ENCODE measurements around the gene UBE2G2.
A peak's percentile ranks its signal among the peaks of the same experiment; 100 is the strongest.

UBE2G2 gene

GRCh38 chr21:44814498-44815023 lies 12.9 kb upstream of the UBE2G2 start:
- no peak for DNase-seq

- no peak for DNase-seq
These were observed 12.1 kb upstream of the UBE2G2 start for GRCh38 chr21:44813727-44814126.

GRCh38 chr21:44813149-44813548 lies 11.5 kb upstream of the UBE2G2 start:
- DNase-seq = no peak

DNA sequence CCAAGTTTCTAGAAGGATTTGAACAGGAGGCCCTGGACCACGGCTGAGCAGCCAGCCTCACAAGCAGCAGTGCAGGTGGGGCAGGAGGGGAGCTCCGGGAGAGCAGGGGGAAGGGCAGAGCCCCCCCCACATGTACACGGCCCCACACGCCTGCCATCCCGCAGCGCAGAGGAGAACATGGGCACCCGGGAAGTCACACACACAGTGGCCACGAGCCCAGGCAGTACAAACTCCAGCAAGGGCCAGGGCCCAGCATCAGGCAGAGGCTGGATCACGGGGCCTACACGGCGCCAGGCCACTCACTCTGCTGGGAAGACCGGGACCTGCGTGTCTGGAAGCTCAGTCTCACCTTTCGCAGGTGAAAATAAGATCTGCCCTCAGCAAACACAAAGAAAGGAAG lies 11.0 kb upstream of the UBE2G2 start:
- DNase-seq = no peak

GRCh38 chr21:44810779-44811178 lies 9.2 kb upstream of the UBE2G2 start:
- no peak for DNase-seq

GRCh38 chr21:44805859-44806258 lies 4.2 kb upstream of the UBE2G2 start:
- no peak for DNase-seq

DNA sequence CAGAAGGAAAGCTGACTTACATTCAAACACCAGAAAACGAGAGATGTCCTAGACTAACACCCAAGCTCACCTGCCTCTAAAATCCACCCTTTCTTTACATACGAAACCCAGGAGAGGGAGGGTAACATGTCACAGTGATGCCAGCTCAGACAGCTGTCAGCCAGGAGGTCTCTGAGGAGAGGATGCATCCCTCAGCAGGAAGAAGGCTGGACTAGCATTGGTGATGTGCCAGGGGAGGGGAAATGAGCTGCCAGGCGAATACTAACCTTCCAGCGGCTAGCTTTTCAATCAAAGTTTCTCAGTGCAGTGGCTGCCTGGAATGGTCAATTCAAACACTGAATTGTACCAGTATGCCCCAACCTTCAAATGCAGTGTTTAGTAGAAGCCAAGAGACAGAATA lies 3.6 kb upstream of the UBE2G2 start:
- DNase-seq = no peak

DNA sequence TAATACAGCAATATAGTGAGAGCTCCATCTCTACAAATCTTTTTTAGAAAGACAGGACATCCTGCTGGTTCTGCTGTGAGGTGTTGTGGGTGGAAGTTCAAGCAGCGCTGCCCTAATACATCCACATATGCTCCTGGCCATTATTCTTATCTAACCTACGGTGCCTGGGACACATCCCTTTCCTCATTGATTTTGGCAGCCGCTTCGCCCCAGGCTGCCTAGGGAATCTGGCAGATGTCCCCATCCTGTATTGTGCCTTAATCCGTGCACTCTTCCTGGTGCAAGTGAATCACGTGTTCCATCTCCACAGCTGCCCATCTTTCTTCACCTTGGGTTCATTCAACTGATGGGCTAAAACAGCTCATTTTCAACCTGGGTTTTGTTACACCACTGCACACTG lies 3.1 kb upstream of the UBE2G2 start:
- no peak for DNase-seq

DNA sequence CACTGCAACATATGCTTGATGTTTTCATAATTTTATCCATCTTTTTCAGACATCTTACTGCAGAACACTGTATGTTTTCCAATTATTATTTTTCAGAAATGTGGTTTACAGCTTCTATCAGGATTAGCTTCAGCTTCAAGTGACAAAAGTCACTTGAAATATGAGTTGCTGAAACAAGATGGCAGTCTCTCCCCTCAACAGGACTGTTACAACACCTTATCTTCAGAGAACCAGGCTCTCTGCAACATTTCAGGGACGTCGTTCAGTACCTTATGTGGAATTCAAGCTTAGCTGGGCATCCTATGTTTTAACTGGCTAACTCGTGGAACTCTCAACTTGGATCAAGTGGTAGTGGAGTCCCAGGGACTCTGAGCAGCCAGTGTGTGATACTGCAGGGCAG lies 2.0 kb upstream of the UBE2G2 start:
- DNase-seq = no peak

DNA sequence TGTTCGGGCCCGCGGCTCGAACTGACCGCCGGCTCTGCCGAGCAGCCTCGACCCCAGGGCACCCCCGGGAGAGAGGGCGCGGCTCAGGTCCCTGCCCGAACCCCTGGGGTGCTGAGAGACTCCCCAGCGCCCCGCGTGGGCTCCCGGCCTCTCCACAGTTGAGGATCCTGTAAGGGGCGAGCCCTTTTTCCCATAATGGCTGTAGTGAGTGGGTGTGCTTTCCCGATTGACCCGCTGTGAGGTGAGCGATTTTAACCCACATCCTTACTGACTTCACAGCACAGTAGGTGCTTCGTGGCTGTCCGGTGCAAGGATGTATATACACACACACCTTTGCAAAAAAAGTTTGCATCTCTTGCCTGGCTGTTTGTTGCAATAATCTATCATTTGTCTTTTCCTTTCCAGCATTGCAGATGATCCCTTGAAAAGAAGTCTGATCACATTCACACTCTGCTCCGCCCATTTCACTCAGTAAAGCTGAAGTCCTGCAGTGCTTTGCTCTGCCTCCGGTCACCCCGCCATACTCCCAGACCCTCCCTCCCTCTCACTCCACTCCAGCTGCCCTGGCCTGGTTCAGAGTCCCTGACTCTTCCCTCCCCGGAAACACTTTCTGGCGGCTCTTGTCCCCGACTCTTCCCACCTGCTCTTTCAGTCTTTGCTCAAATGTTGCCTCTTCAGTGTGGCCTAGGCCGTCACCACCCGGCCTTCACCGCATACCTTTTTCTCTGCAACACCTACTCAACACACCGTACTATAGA lies 955 bp upstream of the UBE2G2 start:
- no peak for DNase-seq

DNA sequence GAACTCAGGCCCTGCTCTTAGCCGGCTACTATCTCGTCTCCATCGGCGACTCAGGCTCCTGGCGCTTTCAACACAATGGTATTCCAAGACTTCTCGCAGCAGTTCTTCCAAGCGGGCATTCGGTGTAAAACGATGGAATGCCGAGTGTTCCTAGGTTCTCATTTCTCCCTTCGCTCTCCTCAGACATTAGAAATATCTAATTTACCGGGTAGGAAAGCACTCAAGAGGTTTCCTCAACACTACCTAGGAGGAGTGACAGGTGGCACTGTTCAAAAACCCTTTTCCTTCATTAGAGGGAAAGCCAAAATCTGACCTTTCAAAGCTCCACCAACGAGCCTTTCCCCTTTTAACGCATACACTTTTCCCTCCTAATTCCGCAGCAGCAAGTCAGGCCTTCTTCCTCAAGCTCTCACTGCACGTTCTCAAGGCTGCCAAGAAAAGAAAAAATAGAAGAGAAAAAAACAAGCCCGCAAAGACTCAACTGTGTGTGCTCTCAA lies 601 bp downstream of the UBE2G2 start:
- peak in 2 of 5 donors; percentile 23 to 38 for DNase-seq

GRCh38 chr21:44800103-44800502 lies 1.5 kb downstream of the UBE2G2 start:
- DNase-seq = peak in 1 of 5 donors; percentile 15

GRCh38 chr21:44799646-44800045 lies 2.0 kb downstream of the UBE2G2 start:
- no peak for DNase-seq

DNA sequence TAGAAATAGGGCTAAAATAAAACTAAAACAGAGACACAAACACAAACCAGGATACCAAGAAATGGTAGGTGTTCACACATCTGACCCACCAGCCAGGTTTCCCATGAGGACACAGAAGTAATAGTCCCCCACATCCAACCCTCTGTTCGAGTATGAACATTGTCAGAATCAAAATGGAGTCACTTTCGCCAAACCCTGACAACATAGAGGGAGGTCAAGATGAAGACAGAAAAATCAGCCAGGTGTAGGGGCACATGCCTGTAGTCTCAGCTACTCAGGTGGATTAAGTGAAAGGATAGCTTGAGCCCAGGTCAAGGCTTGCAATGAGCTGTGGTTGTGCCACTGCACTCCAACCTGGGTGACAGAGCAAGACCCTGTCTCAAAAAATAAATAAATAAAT lies 3.8 kb downstream of the UBE2G2 start:
- DNase-seq = no peak

GRCh38 chr21:44795342-44795741 lies 6.3 kb downstream of the UBE2G2 start:
- DNase-seq = no peak

DNA sequence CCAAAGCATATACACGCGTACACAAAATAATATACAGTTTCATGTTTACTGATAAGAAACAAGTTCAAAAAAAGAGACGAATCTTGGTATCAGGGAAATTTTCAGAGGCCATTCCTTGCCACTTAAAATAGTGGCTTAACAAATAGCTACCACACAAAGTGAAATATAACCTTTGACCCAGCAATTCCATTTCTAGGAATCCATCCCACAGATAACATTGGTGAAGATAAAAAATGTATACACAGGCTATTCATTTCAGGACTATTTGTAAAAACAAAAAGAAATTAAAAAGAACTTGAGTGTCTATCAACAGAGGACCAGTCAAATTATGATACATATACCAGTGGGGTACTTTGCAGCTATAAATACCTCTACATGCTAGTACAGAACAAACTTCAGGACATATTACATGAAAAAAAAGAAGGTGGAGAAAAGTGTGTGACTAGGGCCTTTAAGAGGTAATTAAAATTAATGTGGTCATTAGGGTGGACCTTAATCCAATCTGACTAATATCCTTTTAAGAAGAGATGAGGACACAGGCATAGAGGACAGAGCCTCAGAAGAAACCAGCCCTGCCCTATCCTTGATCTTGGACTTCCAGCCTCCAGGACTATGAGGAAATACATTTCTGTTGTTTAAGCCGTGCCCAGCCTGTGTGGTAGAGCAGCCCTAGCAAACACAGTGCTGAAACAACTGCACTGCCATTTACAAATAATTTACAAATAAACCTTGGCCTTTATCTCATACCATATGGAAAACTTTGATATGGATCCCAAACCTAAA lies 7.8 kb downstream of the UBE2G2 start:
- no peak for DNase-seq

DNA sequence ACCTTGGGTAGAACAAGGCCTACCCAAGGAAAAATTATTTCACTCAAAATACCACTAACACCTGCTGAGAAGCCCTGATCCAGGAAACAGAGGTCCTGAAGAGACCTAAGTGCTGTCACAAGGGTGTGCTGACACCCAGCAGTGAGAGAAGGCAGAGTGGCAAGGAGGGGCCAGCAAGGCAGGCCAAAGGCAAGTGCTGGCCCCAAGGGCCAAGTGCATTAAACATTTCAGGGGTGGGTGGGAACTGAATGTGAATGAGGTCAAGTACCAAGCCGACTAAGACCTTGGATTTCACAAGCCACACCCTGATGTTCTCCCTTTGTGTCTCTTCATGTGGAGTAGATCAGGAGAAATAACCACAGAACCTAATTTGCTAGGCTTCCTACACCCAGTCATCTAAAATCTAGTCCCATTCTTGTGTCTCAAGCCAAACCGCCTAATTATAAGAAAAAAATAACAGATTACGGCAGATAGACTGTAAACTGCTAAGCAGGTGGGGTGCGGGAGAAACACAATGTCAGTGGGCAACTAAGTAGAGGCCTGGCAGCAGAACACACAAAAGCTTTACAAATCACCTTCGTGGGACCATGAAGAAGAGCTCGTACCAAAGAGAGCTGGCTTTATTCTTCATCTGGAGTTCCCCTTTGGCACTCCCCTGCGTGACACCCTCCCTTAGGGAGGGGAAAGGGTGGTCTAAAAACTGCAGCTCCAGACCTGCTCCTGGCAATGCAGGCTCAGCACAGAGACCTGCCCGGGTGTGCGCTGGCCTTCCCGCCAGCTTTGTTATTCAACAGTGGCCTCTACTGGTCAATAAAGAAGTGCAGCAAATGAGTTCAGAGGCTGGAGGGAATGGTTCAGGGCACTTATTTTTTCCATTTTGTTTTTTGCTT lies 8.7 kb downstream of the UBE2G2 start:
- peak in 4 of 5 donors; percentile 33 to 62 (median 48) for DNase-seq

- no peak for DNase-seq
These were observed 9.6 kb downstream of the UBE2G2 start for GRCh38 chr21:44791993-44792392.

DNA sequence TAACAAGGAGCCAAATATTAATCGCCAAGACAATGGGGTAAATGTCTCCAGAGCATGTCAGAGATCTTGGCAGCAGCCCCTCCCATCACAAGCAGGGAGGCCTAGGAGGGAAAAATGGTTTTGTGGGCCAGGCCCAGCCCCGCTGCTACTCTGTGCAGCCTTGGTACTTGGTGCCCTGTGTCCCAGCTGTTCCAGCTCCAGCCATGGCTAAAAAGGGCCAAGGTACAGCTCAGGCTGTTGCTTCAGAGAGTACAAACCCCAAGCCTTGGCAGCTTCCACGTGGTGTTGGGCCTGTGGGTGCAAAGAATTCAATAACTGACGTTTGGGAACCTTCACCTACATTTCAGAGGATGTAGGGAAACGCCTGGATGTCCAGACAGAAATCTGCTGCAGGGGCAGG lies 10.4 kb downstream of the UBE2G2 start:
- DNase-seq = no peak

DNA sequence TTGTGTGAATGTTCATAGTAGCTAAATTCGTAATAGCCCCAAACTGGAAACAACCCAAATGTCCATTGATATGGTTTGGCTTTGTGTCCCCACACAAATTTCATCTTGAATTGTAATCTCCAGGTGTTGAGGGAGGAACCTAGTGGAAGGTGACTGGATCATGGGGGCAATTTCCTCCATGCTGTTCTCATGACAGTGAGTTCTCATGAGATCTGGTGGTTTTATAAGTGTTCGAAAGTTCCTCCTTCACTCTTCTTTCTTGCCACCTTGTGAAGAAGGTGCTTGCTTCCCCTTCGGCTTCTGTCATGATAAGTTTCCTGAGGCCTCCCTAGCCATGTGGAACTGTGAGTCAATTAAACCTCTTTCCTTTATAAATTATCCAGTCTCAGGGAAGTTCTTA lies 11.3 kb downstream of the UBE2G2 start:
- no peak for DNase-seq

GRCh38 chr21:44789880-44790279 lies 11.7 kb downstream of the UBE2G2 start:
- no peak for DNase-seq

DNA sequence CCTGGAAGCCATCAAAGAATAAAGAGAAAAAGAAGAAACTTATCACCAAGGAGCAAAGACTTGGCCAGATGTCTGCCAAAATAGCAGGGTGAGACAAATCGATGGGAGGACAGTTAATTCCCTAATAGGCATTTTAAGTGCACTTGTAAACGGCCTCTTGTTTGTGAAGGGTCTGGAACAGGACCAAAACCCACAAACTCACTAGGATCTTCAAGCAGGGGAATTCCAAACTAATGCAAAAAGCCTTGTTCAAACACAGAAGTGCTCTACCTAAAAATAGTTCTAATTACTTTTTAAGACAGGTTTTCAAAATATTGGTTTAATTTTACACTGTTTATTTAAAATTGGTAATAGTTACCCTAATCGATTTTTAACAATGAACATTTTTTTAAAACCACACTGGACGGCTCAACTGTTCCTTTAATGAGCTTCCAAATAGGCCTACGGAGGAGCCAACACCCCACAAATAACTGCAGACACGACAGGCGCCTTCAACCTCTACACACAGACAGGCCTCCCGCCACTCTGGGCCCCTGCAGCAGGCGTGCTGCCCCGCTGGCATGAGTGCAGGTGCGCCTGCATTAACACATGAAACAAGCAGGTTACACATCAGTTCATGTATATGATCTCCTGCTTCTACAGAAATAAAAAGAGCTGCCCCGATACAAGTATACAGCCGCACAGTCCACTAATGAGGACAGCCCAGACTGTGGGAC lies 15.8 kb downstream of the UBE2G2 start:
- no peak for DNase-seq

Data from T-helper 1 cell (primary cell).